Measurements from ENCODE around the gene BTBD2.

DNA sequence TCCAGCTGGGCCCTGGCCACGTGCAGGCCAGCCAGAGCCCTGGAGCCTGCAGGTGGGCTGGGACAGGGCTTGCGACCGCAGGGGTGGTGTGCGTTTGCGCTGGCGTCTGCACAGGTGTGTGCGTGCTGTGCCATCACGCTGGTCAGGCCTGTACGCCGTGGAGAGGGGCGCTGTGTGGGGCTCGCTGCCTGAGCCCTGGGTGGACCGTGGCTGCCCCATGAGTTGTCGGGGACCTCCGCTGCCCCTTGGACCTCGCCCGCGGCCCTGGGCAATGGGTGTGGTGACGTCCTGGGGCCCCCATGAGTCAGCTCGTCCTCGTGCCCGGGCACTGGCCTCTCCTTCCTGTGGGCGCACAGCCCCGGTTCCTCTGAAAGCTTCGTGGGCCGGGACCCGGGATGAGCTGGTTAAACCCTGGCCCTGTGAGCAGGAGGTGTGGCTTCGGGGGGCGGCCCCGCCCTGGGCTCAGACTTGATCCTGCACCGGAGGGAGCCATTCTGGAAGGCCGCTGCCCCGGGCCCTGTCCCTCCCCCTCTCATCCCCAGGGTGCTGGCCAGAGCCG lies 67.8 kb downstream of the BTBD2 start:
- TF ChIP-seq, protein P1, sequence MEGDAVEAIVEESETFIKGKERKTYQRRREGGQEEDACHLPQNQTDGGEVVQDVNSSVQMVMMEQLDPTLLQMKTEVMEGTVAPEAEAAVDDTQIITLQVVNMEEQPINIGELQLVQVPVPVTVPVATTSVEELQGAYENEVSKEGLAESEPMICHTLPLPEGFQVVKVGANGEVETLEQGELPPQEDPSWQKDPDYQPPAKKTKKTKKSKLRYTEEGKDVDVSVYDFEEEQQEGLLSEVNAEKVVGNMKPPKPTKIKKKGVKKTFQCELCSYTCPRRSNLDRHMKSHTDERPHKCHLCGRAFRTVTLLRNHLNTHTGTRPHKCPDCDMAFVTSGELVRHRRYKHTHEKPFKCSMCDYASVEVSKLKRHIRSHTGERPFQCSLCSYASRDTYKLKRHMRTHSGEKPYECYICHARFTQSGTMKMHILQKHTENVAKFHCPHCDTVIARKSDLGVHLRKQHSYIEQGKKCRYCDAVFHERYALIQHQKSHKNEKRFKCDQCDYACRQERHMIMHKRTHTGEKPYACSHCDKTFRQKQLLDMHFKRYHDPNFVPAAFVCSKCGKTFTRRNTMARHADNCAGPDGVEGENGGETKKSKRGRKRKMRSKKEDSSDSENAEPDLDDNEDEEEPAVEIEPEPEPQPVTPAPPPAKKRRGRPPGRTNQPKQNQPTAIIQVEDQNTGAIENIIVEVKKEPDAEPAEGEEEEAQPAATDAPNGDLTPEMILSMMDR (IDR thresholded peaks at IDR 0.05 in 4 of 5, conservative IDR thresholded peaks at IDR 0.05 in 1 of 5): no peak
- TF ChIP-seq POLR2A (IDR thresholded peaks at IDR 0.05): no peak
